ENCODE measurements around the gene GIGYF1. TPM values are rescaled to one million over a fixed set of nuclear protein-coding genes. Genes with fewer than 3 reads are reported as not detected.

Gene GIGYF1
- total RNA-seq, 2 donors from 2014 or later: 20.9 to 33.4 TPM

DNA sequence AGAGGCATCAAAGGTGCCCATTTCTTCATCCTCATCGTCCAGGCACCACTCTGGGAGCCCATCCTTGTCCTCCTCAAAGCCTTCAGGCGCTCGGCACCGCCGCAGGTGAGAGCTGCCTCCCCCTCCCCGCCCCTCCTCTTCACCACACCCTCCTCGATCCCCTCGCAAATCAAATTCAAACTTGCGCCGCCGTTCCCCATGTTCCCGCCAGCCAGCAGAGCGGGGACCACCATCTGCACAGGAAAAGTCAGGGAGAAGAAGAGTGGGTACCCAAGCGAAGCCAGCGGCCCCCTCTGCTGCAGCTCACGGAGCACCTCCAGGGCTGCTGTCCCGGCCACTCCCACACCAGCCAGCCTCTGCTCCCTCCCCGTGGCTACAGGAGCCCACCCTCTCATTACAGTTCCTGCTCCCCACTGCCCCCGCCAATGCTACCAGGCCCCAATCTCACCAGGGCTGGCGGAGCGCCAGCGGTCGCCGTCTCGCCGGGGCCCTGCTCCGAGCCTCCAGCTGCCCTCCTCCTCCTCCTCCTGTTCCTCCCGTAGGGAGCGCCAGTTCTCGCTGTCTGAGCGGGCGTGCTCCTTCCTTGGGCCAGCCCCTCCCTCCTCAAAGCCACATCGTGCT, 7.7 kb downstream of the GIGYF1 start:
- TF ChIP-seq, protein P1, sequence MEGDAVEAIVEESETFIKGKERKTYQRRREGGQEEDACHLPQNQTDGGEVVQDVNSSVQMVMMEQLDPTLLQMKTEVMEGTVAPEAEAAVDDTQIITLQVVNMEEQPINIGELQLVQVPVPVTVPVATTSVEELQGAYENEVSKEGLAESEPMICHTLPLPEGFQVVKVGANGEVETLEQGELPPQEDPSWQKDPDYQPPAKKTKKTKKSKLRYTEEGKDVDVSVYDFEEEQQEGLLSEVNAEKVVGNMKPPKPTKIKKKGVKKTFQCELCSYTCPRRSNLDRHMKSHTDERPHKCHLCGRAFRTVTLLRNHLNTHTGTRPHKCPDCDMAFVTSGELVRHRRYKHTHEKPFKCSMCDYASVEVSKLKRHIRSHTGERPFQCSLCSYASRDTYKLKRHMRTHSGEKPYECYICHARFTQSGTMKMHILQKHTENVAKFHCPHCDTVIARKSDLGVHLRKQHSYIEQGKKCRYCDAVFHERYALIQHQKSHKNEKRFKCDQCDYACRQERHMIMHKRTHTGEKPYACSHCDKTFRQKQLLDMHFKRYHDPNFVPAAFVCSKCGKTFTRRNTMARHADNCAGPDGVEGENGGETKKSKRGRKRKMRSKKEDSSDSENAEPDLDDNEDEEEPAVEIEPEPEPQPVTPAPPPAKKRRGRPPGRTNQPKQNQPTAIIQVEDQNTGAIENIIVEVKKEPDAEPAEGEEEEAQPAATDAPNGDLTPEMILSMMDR (IDR thresholded peaks at IDR 0.05): no peak
- Histone ChIP-seq H3K9ac (ENCODE audit: low read depth in 2 of 2, low read length in 2 of 2) (no peak overlapping the region), H3K27ac (no peak overlapping the region), H3K9me3 (no peaks in the 10 kb centered on the region), H3K36me3 (peaks cover 19% of the 10 kb centered on the region), H3K4me3 (no peak overlapping the region), H3K4me1 (peaks cover 1% of the 10 kb centered on the region), H3K27me3 (no peaks in the 10 kb centered on the region)
- intact Hi-C loops (cut with DNase I): no loop called here
- DNase-seq: no peak

DNA sequence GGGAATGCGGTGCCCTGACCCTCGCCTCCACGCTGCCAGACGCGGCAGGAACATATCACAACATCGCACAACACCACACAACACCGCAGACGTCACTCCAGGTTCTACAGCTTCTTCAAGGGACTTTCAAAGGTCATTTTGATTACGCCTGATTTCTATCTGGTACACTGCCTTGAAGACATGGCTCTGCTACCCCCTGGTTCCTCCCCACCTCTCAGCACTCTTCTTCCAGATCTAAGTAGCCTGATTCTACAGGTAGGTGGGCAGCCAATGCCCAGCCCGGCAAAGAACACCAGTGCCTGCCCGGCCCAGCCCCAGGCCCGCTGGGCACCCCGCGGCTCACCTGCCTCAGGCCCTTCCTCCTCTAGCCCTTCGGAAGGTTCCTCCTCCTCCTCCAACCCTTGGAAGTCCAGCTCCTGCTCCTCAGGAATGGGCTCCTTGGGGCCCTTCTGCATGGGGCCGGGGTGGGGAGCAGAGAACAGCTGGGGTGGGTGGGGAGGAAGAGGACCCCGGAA, 8.4 kb downstream of the GIGYF1 start:
- TF ChIP-seq, protein P1 (IDR thresholded peaks at IDR 0.05): no peak
- intact Hi-C loops (cut with DNase I): no loop called here

DNA sequence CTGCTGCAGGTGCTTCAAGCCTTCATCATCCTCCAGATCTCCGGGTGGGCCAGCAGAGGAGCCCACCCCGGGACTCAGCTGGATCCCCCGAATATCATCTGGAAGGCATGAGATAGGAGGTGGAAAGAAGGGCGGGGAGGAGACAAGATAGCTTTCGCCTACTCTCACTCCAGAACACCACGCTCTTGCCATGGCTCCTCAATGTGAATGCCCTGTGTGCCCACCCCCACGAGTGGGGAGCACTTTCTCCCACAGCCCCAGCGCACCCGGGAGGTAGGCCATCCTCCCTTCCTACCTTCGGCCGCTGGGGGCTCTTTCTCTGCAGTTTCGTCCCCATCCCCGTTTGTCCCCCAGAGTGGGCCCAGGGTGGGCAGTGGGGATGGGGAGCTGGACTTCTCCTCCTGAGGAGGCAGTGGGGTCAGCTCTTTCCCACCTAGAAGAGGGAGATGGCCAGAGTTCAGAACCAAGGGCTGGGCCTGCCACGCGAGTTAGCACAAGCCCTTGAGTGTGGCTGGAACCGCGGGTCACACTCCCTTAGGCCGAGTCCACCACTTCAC, 8.9 kb downstream of the GIGYF1 start:
- DNase-seq: no peak
- Histone ChIP-seq H3K27me3 (no peaks in the 10 kb centered on the region), H3K4me3 (no peak overlapping the region), H3K9ac (ENCODE audit: low read depth in 2 of 2, low read length in 2 of 2) (no peak overlapping the region), H3K36me3 (peaks cover 19% of the 10 kb centered on the region), H3K9me3 (no peaks in the 10 kb centered on the region), H3K4me1 (no peaks in the 10 kb centered on the region), H3K27ac (no peak overlapping the region)
- TF ChIP-seq, protein P1 (IDR thresholded peaks at IDR 0.05): no peak
- intact Hi-C loops (cut with DNase I): no loop called here

More for the DNA sequence above, 8.4 kb downstream of the GIGYF1 start:
- H3K36me3 ChIP-seq: peaks cover 19% of the 10 kb centered on the region
- H3K9ac ChIP-seq (ENCODE audit: low read depth in 2 of 2, low read length in 2 of 2): no peak overlapping the region
- H3K27me3 ChIP-seq: no peaks in the 10 kb centered on the region
- no peaks in the 10 kb centered on the region for H3K4me1 ChIP-seq
- H3K9me3 ChIP-seq: no peaks in the 10 kb centered on the region
- no peak overlapping the region for H3K4me3 ChIP-seq
- no peak for DNase-seq
- H3K27ac ChIP-seq: no peak overlapping the region

DNA sequence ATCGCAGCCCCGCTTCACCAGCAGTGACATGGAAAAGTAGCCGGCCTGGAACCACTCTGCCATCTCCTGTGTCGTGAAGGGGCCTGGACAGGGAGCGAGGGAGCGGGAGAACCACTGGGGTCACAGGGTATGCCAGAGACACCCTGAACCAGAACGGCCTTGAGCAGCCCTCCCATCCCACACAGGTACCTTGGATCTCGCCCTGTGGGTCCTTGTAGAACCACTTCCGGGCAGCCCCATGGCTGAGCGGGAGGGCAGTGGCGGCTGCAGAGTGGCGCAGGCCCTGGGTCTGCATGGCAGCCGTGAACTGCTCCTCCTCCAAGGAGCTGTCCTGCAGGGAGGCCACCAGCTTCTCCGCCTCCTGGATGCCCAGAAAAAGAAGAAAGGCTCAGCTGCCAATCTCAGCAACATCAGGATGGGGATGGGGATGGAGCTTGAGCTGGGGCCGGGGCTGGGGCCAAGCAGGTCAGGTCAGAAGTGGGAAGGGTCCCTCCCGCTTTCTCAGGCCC, 9.5 kb downstream of the GIGYF1 start:
- Histone ChIP-seq H3K9me3 (no peaks in the 10 kb centered on the region), H3K36me3 (peaks cover 19% of the 10 kb centered on the region), H3K9ac (ENCODE audit: low read depth in 2 of 2, low read length in 2 of 2) (no peak overlapping the region), H3K27me3 (no peaks in the 10 kb centered on the region), H3K4me1 (no peaks in the 10 kb centered on the region), H3K27ac (no peak overlapping the region), H3K4me3 (no peak overlapping the region)
- intact Hi-C loops (cut with DNase I): no loop called here
- TF ChIP-seq, protein P1 (IDR thresholded peaks at IDR 0.05): no peak
- no peak for DNase-seq

DNA sequence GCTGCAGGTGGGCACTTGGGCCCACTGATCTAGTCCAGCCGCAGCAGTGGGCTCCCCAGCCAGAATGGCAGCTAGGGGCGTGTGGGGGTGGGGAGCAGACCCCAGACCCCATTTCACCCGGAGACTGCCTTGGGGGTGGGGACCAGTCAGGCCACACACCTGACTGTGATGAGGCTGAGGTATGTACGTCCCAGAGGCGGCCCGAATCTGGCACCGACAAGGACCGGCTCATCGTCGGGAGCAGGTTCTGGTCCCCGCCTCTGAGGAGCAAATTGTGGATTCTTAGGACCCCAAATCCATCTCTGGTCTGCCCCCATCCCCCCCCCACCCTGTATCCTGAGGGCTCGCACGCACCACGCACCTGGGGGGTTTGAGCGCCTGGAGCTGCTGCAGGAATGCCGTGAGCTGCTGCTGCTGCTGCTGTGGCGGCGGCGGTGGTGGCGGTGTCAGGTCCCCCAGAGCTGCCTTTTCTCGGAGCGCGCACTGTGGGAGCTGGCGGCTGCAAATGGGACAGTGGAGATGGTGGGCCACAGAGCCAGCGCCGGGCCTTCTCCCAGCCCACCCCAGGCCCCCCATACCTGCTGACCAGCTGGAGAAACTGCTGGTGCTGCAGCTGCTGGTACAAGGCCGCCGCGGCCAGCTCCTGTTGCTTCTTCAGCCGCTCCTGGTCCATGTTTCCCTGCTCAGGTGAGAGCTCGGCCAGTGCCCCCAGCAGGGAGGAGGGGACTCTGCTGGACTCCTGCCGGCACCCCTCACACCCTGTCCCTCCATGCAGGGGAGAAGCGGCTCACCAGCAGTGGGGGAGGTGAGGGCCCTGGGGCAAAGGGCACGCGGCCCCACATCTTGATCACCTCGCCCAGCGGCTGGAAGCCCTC, 10.2 kb downstream of the GIGYF1 start:
- no peak overlapping the region for H3K27ac ChIP-seq
- DNase-seq: no peak
- no peak overlapping the region for H3K4me3 ChIP-seq
- H3K27me3 ChIP-seq: no peaks in the 10 kb centered on the region
- H3K9ac ChIP-seq (ENCODE audit: low read depth in 2 of 2, low read length in 2 of 2): no peak overlapping the region
- H3K4me1 ChIP-seq: no peaks in the 10 kb centered on the region
- intact Hi-C loops (cut with DNase I): no loop called here
- H3K36me3 ChIP-seq: peaks cover 24% of the 10 kb centered on the region
- TF ChIP-seq, protein P1 (IDR thresholded peaks at IDR 0.05): no peak
- H3K9me3 ChIP-seq: no peaks in the 10 kb centered on the region

Measured in colonic mucosa (tissue), 4 donors.